Measurements from ENCODE around the gene EDC4.
"Not testable (repeated sequence)": the region's sequence is repeated elsewhere in the genome, so short reads cannot be mapped to it uniquely, and the experiment has no call there.

Gene EDC4

DNA sequence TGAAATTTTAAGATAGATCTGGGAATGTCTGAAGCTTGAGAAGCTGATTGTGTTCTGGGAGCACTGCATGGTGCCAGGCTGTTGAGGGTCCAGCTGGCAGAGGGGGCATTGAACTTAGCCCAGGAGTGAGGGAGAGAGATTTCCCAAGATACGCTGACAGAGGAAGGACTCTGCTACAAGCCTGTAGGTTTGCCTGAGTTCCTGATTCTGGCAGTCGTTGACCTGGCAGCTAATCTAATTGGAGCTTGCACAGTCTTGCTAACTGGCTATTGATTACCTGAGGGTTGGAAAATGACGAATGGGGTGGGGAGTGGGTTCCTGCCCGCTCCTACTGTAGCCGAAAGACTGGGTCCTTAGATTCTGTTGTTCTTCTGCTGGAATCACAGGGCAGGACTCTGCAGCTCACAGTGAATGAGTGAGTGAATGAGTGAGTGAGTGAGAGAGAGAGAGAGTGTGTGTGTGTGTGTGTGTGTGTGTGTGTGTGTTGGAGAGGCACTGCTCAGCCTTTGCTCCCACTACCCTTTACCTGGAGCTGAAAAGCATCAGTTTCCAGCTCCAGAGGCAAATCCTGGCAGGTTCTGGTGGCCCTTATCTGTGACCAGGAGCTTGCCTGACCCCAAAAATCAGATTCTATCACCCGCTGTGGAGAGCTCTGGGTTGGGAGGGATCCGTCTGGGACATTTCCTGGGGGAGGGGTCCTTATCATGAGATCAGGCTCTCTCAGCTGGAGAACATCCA lies 42.1 kb downstream of the EDC4 start:
- TF ChIP-seq PATZ1 (CRISPR knock-in tag; IDR thresholded peaks at IDR 0.05; ENCODE audit: borderline replicate concordance): no peak
- no peak for TF ChIP-seq TOX (CRISPR knock-in tag; IDR thresholded peaks at IDR 0.05; ENCODE audit: borderline replicate concordance)
- no peak for TF ChIP-seq ZNF8 (CRISPR knock-in tag; IDR thresholded peaks at IDR 0.05)
- TF ChIP-seq CSDC2 (CRISPR knock-in tag; IDR thresholded peaks at IDR 0.05): no peak
- TF ChIP-seq, protein P1, sequence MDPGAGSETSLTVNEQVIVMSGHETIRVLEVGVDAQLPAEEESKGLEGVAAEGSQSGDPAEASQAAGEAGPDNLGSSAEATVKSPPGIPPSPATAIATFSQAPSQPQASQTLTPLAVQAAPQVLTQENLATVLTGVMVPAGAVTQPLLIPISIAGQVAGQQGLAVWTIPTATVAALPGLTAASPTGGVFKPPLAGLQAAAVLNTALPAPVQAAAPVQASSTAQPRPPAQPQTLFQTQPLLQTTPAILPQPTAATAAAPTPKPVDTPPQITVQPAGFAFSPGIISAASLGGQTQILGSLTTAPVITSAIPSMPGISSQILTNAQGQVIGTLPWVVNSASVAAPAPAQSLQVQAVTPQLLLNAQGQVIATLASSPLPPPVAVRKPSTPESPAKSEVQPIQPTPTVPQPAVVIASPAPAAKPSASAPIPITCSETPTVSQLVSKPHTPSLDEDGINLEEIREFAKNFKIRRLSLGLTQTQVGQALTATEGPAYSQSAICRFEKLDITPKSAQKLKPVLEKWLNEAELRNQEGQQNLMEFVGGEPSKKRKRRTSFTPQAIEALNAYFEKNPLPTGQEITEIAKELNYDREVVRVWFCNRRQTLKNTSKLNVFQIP (CRISPR knock-in tag; IDR thresholded peaks at IDR 0.05; ENCODE audit: borderline replicate concordance, low read depth): no peak
- ATAC-seq: no peak

DNA sequence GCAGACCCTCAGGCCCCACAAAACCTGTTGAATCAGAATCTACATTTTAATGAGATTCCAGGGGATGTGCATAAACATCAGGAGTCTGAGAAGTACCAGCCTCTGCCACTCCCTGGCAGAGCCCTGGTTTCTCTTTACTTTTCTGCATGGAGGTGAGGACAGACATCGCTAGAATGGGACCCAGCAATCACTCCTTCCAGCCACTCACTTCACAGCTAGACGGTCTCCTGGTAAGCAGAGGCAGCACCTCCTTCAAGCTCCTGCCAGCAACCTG lies 42.6 kb downstream of the EDC4 start:
- not testable (repeated sequence) for ATAC-seq

GRCh38 chr16:67915831-67916723 lies 43.2 kb downstream of the EDC4 start:
- ATAC-seq: peak; percentile 7
- TF ChIP-seq OSR1 (CRISPR knock-in tag; IDR thresholded peaks at IDR 0.05) (no peak), ZNF565 (CRISPR knock-in tag; conservative IDR thresholded peaks at IDR 0.05; ENCODE audit: low read depth) (no peak), ZNF70 (CRISPR knock-in tag; IDR thresholded peaks at IDR 0.05) (no peak)

DNA sequence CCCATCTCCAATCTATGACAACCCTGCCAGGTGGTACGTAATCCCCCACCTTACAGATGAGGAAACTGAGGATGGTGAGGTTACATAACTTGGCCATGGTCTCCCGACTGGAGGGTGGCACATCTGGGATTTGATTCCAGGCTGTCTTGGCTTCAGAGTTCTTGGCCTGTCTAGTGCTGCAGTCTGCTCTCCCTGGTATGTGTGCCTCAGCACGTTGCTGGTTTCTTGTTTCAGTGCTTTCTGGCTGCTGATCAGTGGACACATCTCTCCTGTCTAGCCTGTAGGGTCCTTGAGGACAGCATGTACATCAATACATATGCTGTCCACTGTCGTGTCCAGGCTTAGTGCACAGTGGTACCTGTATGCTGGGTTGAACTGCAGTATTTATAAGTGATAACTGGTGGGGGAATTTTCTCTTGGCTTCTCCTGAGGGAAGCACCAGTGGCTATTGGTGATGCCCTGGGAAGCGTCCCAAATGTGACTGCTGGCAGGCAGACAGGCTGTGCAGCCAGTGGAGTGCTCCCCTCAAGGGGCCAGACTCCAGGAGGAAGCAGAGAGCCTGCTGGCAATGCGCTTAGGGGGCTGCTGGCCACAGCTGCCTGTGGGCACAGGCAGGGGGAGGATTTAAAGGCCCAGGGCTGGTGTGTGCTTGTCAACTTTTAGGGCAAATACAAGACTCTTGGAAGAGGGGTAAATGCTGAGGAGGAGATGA lies 44.4 kb downstream of the EDC4 start:
- TF ChIP-seq, protein P1 (CRISPR knock-in tag; IDR thresholded peaks at IDR 0.05; ENCODE audit: borderline replicate concordance, low read depth): no peak
- TF ChIP-seq ZFP3 (CRISPR knock-in tag; IDR thresholded peaks at IDR 0.05): no peak
- no peak for TF ChIP-seq BACH2 (CRISPR knock-in tag; IDR thresholded peaks at IDR 0.05; ENCODE audit: borderline replicate concordance)
- no peak for TF ChIP-seq TCF4 (CRISPR knock-in tag; IDR thresholded peaks at IDR 0.05; ENCODE audit: borderline replicate concordance)
- TF ChIP-seq, protein P2, sequence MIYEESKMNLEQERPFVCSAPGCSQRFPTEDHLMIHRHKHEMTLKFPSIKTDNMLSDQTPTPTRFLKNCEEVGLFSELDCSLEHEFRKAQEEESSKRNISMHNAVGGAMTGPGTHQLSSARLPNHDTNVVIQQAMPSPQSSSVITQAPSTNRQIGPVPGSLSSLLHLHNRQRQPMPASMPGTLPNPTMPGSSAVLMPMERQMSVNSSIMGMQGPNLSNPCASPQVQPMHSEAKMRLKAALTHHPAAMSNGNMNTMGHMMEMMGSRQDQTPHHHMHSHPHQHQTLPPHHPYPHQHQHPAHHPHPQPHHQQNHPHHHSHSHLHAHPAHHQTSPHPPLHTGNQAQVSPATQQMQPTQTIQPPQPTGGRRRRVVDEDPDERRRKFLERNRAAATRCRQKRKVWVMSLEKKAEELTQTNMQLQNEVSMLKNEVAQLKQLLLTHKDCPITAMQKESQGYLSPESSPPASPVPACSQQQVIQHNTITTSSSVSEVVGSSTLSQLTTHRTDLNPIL (CRISPR knock-in tag; IDR thresholded peaks at IDR 0.05; ENCODE audit: low read depth): no peak
- TF ChIP-seq ZFP30 (CRISPR knock-in tag; IDR thresholded peaks at IDR 0.05): no peak
- no peak for TF ChIP-seq GLIS3 (CRISPR knock-in tag; IDR thresholded peaks at IDR 0.05)
- TF ChIP-seq ZNF70 (CRISPR knock-in tag; IDR thresholded peaks at IDR 0.05): no peak
- TF ChIP-seq CSRNP3 (CRISPR knock-in tag; IDR thresholded peaks at IDR 0.05): no peak
- no peak for TF ChIP-seq RARB (CRISPR knock-in tag; IDR thresholded peaks at IDR 0.05)
- no peak for TF ChIP-seq ESRRG (CRISPR knock-in tag; IDR thresholded peaks at IDR 0.05)
- TF ChIP-seq TOX (CRISPR knock-in tag; IDR thresholded peaks at IDR 0.05; ENCODE audit: borderline replicate concordance): no peak
- TF ChIP-seq PATZ1 (CRISPR knock-in tag; IDR thresholded peaks at IDR 0.05; ENCODE audit: borderline replicate concordance): no peak
- ATAC-seq: peak; percentile 84
